ENCODE measurements around the gene MALSU1.

- no peak for TF ChIP-seq EZH2 (IDR thresholded peaks at IDR 0.05; ENCODE audit: borderline replicate concordance, low read length)
- no peak for TF ChIP-seq CTCF (IDR thresholded peaks at IDR 0.05; ENCODE audit: low read length)
Observed at GRCh38 chr7:23341846-23342598, 42.9 kb downstream of the MALSU1 start.
